ENCODE data around the gene MUC5AC. TPM values are rescaled to one million over a fixed set of nuclear protein-coding genes. Genes with fewer than 3 reads are reported as not detected.

The MUC5AC gene
- total RNA-seq, 1 experiment from 2014 or later, result under 0.01 TPM

DNA sequence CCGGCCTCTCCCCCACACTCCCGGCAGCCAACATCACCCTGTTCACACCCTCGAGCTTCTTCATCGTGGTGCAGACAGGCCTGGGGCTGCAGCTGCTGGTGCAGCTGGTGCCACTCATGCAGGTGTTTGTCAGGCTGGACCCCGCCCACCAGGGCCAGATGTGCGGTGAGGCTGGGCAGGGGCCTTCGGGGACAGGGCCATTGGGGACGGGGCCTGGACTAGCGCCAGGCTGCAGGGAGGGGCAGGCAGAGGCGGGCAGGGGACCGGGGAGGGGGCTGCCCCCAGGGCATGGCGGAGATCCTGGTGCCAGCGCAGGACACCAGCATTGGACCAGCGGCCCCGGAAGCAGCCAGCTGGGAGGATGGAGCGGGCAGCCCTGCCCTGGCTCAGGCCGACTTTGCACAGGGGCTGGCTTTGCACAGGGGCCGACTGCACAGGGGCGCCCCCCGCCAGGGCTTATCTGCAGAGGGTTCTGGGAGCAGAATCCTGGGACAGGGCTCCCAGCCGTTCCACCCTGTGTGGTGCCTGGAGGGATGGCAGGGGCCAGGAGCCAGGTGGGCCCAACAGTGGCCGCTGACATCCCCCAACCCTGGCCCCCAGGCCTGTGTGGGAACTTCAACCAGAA is 73.8 kb downstream of the MUC5AC start:
- Histone ChIP-seq H3K27me3 (ENCODE audit: insufficient read depth, low read length) (no peaks in the 10 kb centered on the region), H3K4me1 (ENCODE audit: control insufficient read depth in 1 of 2, insufficient read depth in 2 of 2, low read length in 2 of 2) (peaks cover 0 to 3% of the 10 kb centered on the region in 2 experiments; a peak in 1 of 4 replicates), H4K20me1 (ENCODE audit: insufficient read depth) (no peaks in the 10 kb centered on the region), H3K9me2 (ENCODE audit: insufficient read depth) (no peaks in the 10 kb centered on the region), H3K36me3 (ENCODE audit: control insufficient read depth in 1 of 2, insufficient read depth in 2 of 2, low read length in 2 of 2) (no peaks in the 10 kb centered on the region), H3K79me2 (ENCODE audit: insufficient read depth, low read length) (no peaks in the 10 kb centered on the region), H2AFZ (ENCODE audit: low read depth, low read length, poor library complexity, severe bottlenecking) (no peak overlapping the region), H3K4me3 (replicated peaks in 1 of 2; ENCODE audit: low read depth in 1 of 2, low read length in 2 of 2) (no peak overlapping the region), H3K4me2 (ENCODE audit: low read length) (no peak overlapping the region), H3K9ac (ENCODE audit: low read length) (no peak overlapping the region), H3K27ac (ENCODE audit: low read depth, low read length) (no peak overlapping the region), H3K9me3 (ENCODE audit: control insufficient read depth in 1 of 2, insufficient read depth in 1 of 2, low read depth in 1 of 2, low read length in 2 of 2) (no peaks in the 10 kb centered on the region)
- POLR2A ChIA-PET, result no interaction called here
- CTCF ChIA-PET, result no interaction called here
- DNase-seq (ENCODE audit: low read depth, low spot score) (no peak), ATAC-seq (no peak)
- RAD21 ChIA-PET (ENCODE audit: low non-redundant PET in 1 of 2, low total read pairs in 2 of 2, uncharacterized antibody in 2 of 2, unreplicated experiment in 2 of 2), result no interaction called here
- BruUV-seq (replicated peaks), result no TSS peak
- intact Hi-C loops (cut with micrococcal nuclease), result no loop called here
- TF ChIP-seq ZNF274 (IDR thresholded peaks at IDR 0.05; ENCODE audit: low read depth, low read length) (no peak), EGR1 (IDR thresholded peaks at IDR 0.05; ENCODE audit: low read depth) (no peak), SRF (IDR thresholded peaks at IDR 0.05; ENCODE audit: low read depth) (no peak), FOSL1 (IDR thresholded peaks at IDR 0.05; ENCODE audit: low read depth) (no peak), ELF1 (IDR thresholded peaks at IDR 0.05; ENCODE audit: borderline replicate concordance, low read depth) (no peak), CBX3 (IDR thresholded peaks at IDR 0.05; ENCODE audit: low read depth) (no peak), SIN3A (IDR thresholded peaks at IDR 0.05; ENCODE audit: low read depth) (no peak), TCF7L2 (IDR thresholded peaks at IDR 0.05; ENCODE audit: borderline replicate concordance, extremely low read depth, insufficient read depth, insufficient read length) (no peak)

DNA sequence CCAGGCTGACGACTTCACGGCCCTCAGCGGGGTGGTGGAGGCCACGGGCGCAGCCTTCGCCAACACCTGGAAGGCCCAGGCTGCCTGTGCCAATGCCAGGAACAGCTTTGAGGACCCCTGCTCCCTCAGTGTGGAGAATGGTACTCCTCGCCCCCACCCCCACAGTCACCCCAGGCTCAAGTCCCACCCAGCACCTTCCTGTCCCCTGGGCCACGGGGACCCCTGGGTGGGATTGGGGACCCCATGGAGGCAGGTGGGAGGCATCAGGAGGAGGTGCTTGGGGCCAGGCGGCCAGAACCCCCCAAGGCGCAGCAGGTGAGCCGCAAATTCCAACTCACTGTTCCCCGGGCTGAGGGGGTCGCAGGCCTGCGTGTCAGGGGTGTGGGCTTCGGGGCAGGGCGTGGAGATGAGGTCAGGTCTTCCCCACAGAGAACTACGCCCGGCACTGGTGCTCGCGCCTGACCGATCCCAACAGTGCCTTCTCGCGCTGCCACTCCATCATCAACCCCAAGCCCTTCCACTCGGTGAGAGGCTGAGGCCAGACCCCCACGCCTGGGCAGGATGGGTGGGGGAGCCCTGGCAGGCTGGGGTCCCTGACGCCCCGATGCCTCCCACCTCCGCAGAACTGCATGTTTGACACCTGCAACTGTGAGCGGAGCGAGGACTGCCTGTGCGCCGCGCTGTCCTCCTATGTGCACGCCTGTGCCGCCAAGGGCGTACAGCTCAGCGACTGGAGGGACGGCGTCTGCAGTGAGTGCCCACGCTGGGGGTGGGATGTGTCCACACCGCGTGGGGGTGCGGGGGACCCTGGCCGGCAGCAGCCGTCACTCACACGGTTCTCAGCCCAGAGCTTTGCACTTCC is 74.5 kb downstream of the MUC5AC start:
- CTCF ChIA-PET, result no interaction called here
- BruUV-seq (replicated peaks), result no TSS peak

More for the DNA sequence above, 74.5 kb downstream of the MUC5AC start:
- intact Hi-C loops (cut with micrococcal nuclease), result no loop called here
- DNase-seq (ENCODE audit: low read depth, low spot score) (no peak), ATAC-seq (no peak)
- ChIA-PET RAD21 (ENCODE audit: low non-redundant PET in 1 of 2, low total read pairs in 2 of 2, uncharacterized antibody in 2 of 2, unreplicated experiment in 2 of 2) (no interaction called here), POLR2A (no interaction called here)
- peaks cover 0 to 4% of the 10 kb centered on the region in 2 experiments; a peak in 1 of 4 replicates for H3K4me1 ChIP-seq (ENCODE audit: control insufficient read depth in 1 of 2, insufficient read depth in 2 of 2, low read length in 2 of 2)
- H3K4me2 ChIP-seq (ENCODE audit: low read length), result no peak overlapping the region
- H3K9ac ChIP-seq (ENCODE audit: low read length), result no peak overlapping the region
- no peaks in the 10 kb centered on the region for H3K36me3 ChIP-seq (ENCODE audit: control insufficient read depth in 1 of 2, insufficient read depth in 2 of 2, low read length in 2 of 2)
- H3K9me2 ChIP-seq (ENCODE audit: insufficient read depth), result no peaks in the 10 kb centered on the region
- TF ChIP-seq, protein P1, sequence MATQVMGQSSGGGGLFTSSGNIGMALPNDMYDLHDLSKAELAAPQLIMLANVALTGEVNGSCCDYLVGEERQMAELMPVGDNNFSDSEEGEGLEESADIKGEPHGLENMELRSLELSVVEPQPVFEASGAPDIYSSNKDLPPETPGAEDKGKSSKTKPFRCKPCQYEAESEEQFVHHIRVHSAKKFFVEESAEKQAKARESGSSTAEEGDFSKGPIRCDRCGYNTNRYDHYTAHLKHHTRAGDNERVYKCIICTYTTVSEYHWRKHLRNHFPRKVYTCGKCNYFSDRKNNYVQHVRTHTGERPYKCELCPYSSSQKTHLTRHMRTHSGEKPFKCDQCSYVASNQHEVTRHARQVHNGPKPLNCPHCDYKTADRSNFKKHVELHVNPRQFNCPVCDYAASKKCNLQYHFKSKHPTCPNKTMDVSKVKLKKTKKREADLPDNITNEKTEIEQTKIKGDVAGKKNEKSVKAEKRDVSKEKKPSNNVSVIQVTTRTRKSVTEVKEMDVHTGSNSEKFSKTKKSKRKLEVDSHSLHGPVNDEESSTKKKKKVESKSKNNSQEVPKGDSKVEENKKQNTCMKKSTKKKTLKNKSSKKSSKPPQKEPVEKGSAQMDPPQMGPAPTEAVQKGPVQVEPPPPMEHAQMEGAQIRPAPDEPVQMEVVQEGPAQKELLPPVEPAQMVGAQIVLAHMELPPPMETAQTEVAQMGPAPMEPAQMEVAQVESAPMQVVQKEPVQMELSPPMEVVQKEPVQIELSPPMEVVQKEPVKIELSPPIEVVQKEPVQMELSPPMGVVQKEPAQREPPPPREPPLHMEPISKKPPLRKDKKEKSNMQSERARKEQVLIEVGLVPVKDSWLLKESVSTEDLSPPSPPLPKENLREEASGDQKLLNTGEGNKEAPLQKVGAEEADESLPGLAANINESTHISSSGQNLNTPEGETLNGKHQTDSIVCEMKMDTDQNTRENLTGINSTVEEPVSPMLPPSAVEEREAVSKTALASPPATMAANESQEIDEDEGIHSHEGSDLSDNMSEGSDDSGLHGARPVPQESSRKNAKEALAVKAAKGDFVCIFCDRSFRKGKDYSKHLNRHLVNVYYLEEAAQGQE (IDR thresholded peaks at IDR 0.05; ENCODE audit: low read depth), result no peak
- TF ChIP-seq EZH2phosphoT487 (IDR thresholded peaks at IDR 0.05; ENCODE audit: borderline replicate concordance) (no peak), SRF (IDR thresholded peaks at IDR 0.05; ENCODE audit: low read depth) (no peak), CBX3 (IDR thresholded peaks at IDR 0.05; ENCODE audit: low read depth) (no peak), POLR2A (IDR thresholded peaks at IDR 0.05; ENCODE audit: borderline replicate concordance, extremely low read depth, insufficient read depth, insufficient read length) (no peak), ZNF274 (IDR thresholded peaks at IDR 0.05; ENCODE audit: low read depth, low read length) (no peak), TCF7L2 (IDR thresholded peaks at IDR 0.05; ENCODE audit: borderline replicate concordance, extremely low read depth, insufficient read depth, insufficient read length) (no peak), CEBPB (IDR thresholded peaks at IDR 0.05; ENCODE audit: low read depth) (no peak), EGR1 (IDR thresholded peaks at IDR 0.05; ENCODE audit: low read depth) (no peak)
- TF ChIP-seq, protein P2, sequence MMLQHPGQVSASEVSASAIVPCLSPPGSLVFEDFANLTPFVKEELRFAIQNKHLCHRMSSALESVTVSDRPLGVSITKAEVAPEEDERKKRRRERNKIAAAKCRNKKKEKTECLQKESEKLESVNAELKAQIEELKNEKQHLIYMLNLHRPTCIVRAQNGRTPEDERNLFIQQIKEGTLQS (IDR thresholded peaks at IDR 0.05), result no peak
- no peaks in the 10 kb centered on the region for H3K9me3 ChIP-seq (ENCODE audit: control insufficient read depth in 1 of 2, insufficient read depth in 1 of 2, low read depth in 1 of 2, low read length in 2 of 2)
- H3K4me3 ChIP-seq (replicated peaks in 1 of 2; ENCODE audit: low read depth in 1 of 2, low read length in 2 of 2), result no peak overlapping the region
- H3K27ac ChIP-seq (ENCODE audit: low read depth, low read length), result no peak overlapping the region
- no peaks in the 10 kb centered on the region for H4K20me1 ChIP-seq (ENCODE audit: insufficient read depth)
- no peak overlapping the region for H2AFZ ChIP-seq (ENCODE audit: low read depth, low read length, poor library complexity, severe bottlenecking)
- no peaks in the 10 kb centered on the region for H3K79me2 ChIP-seq (ENCODE audit: insufficient read depth, low read length)
- H3K27me3 ChIP-seq (ENCODE audit: insufficient read depth, low read length), result no peaks in the 10 kb centered on the region
